Kidney tubule cell (primary cell): Measurements from ENCODE around the gene ALPP.
"Not testable (repeated sequence)": the region's sequence is repeated elsewhere in the genome, so short reads cannot be mapped to it uniquely, and the experiment has no call there.

Experiments used
- DNase-seq: peaks from one replicate; pipeline ENCODE4 v3.0.0-alpha.2; 2018; ENCODE audit warnings: low spot score

The ALPP gene

DNA sequence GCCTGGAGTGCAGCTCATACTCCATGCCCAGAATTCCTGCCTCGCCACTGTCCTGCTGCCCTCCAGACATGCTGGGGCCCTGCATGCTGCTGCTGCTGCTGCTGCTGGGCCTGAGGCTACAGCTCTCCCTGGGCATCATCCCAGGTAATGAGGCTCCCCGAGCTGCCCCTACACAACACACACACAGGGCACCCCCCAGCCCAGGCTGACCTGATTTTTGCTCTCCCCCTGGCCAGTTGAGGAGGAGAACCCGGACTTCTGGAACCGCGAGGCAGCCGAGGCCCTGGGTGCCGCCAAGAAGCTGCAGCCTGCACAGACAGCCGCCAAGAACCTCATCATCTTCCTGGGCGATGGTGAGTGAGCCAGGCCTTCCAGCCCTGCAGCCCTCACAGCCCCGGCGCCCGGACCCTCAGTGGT, at the start of gene ALPP:
TSS of gene ALPP (plus strand) at position 17 of the 417 bp plus-strand sequence. CDS start at position 69, 52 bp downstream.
- not testable (repeated sequence) for DNase-seq

- DNase-seq = no peak
These were observed 48.9 kb upstream of the ALPP start for GRCh38 chr2:232329716-232330067.

DNA sequence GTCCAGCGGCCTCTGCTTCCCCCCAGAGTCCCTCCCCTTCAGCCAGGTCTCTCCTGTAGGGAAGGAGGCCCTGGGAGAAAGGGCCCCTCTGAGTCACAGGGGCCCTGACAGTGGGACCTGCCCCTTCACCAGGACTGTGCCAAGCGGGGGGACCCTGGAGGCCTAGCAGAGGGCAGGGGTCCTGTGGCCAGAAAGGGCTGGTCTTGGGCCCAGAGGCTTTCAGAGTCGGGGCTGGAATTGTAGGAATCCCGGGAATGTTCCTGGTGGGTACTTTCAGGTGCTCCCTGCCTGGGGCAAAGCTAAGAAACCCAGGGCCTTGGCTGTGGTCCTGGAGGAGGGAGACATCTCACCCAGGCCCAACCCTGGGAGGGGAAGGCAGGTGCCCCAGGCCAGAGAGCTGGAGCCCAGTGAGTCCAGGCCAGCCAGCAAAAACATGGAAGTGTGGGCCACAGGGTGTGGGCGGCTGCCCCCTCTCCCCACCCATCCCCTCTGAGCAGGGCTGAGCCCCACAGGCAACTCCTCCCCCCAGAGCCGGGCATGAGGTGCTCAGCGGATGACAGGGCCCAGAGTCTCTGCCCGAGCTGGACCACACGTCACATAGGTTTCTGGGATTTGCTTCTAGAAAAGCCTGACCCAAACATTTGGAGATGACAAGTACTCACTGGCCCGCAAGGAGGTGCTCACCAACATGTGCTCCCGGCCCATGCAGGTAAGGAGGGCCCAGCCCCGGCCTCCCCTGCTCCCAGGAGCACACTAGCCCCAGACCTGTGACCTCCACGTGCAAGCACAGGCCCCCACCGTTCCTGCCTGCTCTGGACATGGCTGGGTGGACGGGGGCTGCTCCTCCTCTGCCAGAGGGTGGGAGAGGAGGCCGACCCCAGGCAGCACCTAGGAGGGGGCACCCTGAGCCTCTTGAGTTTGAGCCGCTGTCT, 48.2 kb upstream of the ALPP start:
- DNase-seq = no peak

- not testable (repeated sequence) for DNase-seq
These were observed 47.5 kb upstream of the ALPP start for GRCh38 chr2:232331061-232331460.

- not testable (repeated sequence) for DNase-seq
These were observed 46.9 kb upstream of the ALPP start for GRCh38 chr2:232331641-232332040.

DNA sequence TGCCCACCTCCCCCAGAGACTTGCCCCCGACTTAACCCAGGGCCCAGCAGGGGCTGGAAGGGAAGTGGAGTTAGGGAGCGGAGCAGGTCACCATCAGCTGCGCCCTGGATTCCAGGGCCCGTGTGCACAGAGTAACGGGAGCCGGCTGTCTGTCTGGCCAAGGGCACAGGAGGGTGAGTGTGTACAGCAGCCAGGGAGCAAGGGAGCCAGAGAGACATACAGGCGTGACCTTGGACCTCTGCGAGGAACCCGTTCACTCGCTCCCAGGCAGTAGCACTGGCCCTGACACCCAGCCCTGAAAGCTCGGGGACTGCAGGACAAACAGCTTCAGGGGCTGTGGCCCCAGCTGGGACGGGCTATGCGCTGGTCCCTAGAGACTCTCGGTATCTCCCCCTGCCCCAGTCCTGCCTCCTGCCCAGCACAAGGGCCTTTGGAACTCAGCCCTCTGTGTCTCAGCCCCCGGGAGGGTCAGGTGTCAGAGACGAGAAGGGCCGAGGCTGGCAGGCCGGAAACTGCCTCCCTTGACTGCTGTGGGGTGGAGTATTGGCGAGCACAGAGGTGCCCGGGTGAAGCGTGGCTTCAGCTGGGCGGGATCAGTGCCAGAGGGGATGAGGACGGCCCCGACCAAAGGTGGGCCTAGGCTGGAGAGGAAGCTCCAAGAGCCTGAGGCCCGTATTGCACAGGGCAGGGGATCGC, 46.2 kb upstream of the ALPP start:
- DNase-seq = not testable (repeated sequence)

- no peak for DNase-seq
These were observed 45.7 kb upstream of the ALPP start for GRCh38 chr2:232332940-232333259.

DNA sequence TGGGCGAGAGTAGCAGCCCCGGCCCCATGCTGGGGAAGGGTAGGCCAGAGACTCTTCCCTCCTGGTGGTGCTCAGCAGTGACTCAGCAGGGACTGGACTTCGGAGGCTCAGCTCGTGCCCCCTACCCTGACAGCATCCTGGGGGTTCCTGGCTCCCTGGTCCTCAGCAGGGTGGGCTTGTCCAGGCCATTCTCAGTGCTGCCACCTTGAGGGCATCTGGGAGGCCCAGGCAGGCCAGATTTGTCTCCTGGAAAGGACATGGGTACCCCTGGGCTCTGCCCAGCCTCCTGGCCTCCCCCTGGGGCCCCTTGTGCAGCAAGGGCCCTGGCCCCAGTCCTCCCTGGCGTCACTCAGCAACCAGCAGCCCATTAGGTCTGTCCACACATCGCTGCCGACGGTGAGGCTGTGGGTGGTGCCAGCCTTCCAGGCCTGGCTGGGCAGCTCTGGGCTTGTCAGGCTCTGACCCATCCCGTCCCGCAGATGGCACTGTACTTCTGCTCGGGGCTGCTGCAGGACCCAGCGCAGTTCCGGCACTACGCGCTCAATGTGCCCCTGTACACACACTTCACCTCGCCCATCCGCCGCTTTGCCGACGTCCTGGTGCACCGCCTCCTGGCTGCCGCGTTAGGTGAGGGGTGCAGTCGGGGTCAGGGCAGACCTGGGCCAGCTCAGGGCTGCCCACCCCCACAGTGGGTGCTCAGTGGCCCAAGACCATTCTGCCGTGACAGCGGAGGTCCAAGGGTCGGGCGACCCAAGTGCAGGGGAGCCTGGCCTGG, 45.0 kb upstream of the ALPP start:
- no peak for DNase-seq

GRCh38 chr2:232334136-232334884, 44.2 kb upstream of the ALPP start:
- not testable (repeated sequence) for DNase-seq

- DNase-seq = not testable (repeated sequence)
These were observed 43.7 kb upstream of the ALPP start for GRCh38 chr2:232334885-232335205.

DNA sequence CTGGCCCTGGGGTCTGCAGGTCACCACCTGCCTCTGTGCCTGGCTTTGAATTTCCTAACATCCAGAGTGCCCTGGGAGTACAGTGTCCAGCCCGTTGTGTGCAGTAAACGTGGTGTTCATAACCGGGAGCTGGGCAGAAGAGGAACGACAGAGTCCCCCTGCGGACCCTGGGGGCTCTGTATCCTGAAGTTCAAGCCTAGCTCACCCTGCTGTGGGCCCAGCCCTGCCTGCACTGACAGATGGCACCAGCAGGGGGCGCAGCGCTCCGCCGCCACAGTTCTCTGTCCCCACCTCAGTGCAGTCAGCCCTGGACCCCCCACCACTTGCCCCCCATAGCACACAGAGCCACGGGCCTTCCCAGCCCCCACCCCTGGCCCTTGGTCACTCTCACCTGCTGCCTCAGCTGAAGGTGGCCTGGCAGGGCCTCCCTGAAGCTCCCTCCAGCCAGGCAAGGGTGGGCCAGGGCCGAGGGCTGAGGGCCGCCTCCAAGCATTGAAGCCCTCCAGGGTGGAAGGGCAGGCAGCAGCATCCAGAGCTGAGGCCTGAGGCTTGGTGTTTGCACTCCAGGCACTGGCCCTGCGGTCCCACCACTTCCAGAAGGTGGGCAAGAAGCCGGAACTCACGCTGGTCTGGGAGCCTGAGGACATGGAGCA, 43.2 kb upstream of the ALPP start:
- not testable (repeated sequence) for DNase-seq

DNA sequence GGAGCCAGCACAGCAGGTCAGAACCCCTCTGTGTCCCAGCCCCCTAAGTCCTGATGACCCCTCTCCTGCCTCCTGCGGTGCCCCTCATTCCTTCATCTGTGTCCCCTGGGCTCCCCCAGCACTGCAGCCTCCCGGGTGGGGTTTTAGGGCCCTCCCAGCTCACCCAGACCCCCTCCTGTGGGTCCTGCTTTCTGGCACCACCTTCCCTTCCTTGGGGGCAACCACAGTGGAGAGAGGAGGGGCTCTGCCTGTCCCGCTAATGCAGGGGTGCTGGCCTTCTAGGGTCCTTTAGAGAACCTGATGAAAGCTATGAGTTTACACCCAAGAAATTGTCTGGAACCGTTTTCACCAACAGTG, 42.7 kb upstream of the ALPP start:
- no peak for DNase-seq

GRCh38 chr2:232336241-232336736, 42.3 kb upstream of the ALPP start:
- no peak for DNase-seq

DNA sequence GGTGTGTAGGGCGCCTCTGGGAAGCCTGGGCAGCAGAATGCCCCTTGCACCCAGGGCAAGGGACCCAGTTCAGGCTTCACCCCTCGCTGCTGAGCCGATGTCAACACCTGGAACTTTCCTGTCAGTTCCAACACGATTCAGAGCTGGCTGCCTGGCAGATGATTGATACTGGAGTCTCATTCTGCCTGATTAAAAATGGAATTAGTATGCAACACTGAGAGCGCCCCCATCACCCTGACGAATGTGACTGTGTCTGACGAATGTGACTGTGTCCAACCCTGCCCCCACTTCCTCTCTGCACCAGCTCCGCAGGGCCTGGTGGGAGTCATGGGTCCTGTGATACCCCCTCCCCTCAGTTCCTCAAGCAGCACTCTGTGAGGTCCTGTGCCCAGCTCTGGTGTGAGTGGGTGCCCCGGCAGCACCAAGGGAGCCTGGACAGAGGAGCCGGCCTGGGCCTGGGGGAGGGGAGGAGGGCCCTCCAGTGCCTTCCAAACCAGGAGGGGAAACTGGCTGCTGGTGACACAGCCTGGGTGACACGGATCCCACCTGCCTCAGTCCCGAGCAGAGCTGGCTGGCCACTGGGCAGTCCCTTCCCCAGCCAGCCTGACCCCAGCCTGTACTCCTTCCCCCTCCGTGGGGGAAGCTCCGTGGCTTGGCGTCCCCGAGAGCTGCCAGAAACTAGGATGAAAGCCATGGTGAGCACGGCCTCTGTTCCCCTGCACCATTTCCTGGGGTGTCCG, 41.4 kb upstream of the ALPP start:
- DNase-seq = no peak

GRCh38 chr2:232338094-232338758, 40.3 kb upstream of the ALPP start:
- DNase-seq = not testable (repeated sequence)

GRCh38 chr2:232338759-232339106, 39.8 kb upstream of the ALPP start:
- DNase-seq = no peak

DNA sequence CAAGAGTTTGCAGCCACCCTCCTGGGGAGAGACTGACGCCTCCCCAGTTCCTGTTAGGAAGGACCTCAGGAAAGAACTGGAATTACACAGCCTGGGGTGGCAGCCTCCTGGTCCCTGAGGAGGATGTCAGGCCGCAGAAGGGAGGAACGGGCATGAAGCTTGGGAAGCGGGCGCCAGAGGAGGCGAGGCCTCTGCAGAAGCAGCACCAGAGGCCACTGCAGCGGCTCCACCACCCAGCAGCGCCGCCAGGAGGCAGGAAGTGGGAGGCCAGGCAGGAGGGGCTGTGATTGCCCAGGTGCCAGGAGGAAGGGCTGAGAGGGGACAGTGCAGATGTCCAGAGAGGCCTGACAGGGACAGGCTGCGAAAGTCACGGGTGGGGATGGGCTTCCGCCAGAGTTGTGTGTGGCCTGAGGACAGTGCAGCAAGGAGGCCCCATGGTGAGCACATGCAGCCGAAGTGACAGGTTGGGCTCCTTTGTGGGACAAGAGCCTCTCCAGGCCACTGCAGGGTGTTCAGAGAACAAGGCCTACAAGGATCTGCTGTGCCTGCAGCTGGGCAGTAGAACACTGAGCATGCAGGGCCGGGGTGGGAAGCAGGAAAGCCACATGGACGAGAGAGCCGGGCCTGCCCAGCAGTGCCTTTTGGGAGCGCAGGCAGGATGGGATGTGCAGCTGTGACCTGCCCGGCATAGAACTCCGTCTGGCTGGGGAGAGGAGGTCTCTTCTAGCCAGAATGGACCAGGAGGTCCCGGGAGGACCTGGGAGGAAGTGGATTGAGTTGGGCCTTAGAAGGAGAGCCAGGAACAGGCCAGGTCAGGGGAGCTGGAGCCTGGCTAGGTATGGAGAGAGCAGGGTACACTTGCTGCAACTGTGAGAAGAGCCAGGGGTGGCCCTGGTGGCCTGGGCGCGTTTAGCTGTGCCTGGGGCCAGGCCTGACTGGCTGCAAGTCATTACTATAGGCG, 39.1 kb upstream of the ALPP start:
- DNase-seq = no peak

DNA sequence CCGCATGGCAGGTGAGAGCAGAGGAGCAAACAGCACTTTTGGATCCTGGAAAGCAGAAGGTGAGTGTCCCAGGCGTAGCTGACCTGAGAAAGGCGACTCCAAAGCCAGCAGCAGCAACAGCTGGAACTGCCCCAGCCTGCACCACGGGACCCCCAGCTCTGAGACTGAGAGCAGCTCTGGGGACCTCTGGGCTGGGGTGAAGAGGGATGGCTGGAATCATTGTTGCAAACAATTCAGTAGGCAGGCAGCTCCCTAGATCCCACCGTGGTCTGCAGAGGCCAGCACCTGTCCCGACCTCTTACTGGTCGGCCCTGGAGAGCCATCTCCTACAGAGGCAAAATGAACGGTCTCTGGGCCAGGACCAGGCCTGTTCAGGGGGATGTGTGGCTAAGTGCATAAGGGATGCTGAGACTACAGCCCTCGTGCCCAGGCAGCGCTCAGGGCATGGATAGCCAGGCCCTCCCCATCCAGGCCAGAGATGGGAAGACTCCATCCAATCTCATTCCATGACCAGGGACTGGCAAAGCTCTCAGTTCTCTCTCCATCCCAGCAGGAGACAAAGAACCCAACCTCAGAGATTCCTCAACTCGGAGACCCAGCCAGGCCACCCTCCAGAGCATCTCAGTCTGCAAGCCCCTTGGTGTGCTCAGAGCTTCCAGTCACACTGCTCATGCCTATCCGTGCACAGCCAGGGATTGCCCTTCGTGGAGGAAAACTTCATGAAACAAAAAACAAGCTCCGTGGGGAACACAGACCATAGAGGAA, 38.2 kb upstream of the ALPP start:
- DNase-seq = no peak
